ENCODE results near the gene PTPN23. TPM values are rescaled to one million over a fixed set of nuclear protein-coding genes. Genes with fewer than 3 reads are reported as not detected.

The PTPN23 gene
- total RNA-seq, 1 experiment from 2014 or later = 53.5 TPM

GRCh38 chr3:47407896-47408838 lies 27.3 kb downstream of the PTPN23 start (continued):
- TF ChIP-seq IRF1 (CRISPR knock-in tag; IDR thresholded peaks at IDR 0.05) (no peak), ELF4 (CRISPR knock-in tag; IDR thresholded peaks at IDR 0.05; ENCODE audit: low read depth) (no peak)
- TF ChIP-seq, protein P1, sequence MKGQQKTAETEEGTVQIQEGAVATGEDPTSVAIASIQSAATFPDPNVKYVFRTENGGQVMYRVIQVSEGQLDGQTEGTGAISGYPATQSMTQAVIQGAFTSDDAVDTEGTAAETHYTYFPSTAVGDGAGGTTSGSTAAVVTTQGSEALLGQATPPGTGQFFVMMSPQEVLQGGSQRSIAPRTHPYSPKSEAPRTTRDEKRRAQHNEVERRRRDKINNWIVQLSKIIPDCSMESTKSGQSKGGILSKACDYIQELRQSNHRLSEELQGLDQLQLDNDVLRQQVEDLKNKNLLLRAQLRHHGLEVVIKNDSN (CRISPR knock-in tag; IDR thresholded peaks at IDR 0.05) = no peak

DNA sequence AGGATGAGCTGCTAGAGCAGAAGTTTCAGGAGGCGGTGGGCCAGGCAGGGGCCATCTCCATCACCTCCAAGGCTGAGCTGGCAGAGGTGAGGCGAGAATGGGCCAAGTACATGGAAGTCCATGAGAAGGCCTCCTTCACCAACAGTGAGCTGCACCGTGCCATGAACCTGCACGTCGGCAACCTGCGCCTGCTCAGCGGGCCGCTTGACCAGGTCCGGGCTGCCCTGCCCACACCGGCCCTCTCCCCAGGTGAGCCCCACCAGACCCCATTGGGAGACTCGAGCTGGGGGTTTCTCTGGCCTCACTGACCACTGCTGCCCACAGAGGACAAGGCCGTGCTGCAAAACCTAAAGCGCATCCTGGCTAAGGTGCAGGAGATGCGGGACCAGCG lies 28.0 kb downstream of the PTPN23 start:
- ATAC-seq = no peak
- no peak for DNase-seq (ENCODE audit: low spot score)
- Mint-ChIP-seq H3K36me3 (peaks cover 26% of the 10 kb centered on the region), H3K27me3 (ENCODE audit: low read depth) (no peaks in the 10 kb centered on the region), H3K4me3 (no peak overlapping the region), H3K4me1 (no peaks in the 10 kb centered on the region), H3K27ac (no peak overlapping the region), H3K9me3 (no peaks in the 10 kb centered on the region)
- no peak for TF ChIP-seq ERG (CRISPR knock-in tag; IDR thresholded peaks at IDR 0.05)
- no peak for TF ChIP-seq ZBTB21 (CRISPR knock-in tag; IDR thresholded peaks at IDR 0.05; ENCODE audit: borderline replicate concordance)
- no peak for TF ChIP-seq ZNF317 (CRISPR knock-in tag; IDR thresholded peaks at IDR 0.05; ENCODE audit: borderline replicate concordance, low read depth)
- TF ChIP-seq ATF6 (CRISPR knock-in tag; IDR thresholded peaks at IDR 0.05) = no peak
- TF ChIP-seq, protein P2, sequence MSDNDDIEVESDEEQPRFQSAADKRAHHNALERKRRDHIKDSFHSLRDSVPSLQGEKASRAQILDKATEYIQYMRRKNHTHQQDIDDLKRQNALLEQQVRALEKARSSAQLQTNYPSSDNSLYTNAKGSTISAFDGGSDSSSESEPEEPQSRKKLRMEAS (CRISPR knock-in tag; IDR thresholded peaks at IDR 0.05) = no peak
- no peak for TF ChIP-seq ETV6 (CRISPR knock-in tag; IDR thresholded peaks at IDR 0.05)
- no peak for TF ChIP-seq HMGA2 (CRISPR knock-in tag; IDR thresholded peaks at IDR 0.05)
- no peak for TF ChIP-seq RELA (CRISPR knock-in tag; IDR thresholded peaks at IDR 0.05; ENCODE audit: borderline replicate concordance)
- no peak for TF ChIP-seq RORB (CRISPR knock-in tag; IDR thresholded peaks at IDR 0.05)
- no peak for TF ChIP-seq E2F1 (CRISPR knock-in tag; IDR thresholded peaks at IDR 0.05)
- TF ChIP-seq ATF2 (CRISPR knock-in tag; IDR thresholded peaks at IDR 0.05; ENCODE audit: borderline replicate concordance, low read depth) = no peak
- no peak for TF ChIP-seq ATF1 (CRISPR knock-in tag; IDR thresholded peaks at IDR 0.05)
- TF ChIP-seq CBFB (CRISPR knock-in tag; IDR thresholded peaks at IDR 0.05; ENCODE audit: low read depth) = no peak
- no peak for TF ChIP-seq CREB1 (CRISPR knock-in tag; IDR thresholded peaks at IDR 0.05)
- TF ChIP-seq FOXJ3 (CRISPR knock-in tag; IDR thresholded peaks at IDR 0.05; ENCODE audit: borderline replicate concordance) = no peak
- no peak for TF ChIP-seq NFATC4 (CRISPR knock-in tag; IDR thresholded peaks at IDR 0.05)
- no peak for TF ChIP-seq EMX1 (CRISPR knock-in tag; IDR thresholded peaks at IDR 0.05)
- no peak for TF ChIP-seq MXD4 (CRISPR knock-in tag; IDR thresholded peaks at IDR 0.05; ENCODE audit: borderline replicate concordance)
- no peak for TF ChIP-seq ZNF671 (CRISPR knock-in tag; IDR thresholded peaks at IDR 0.05)
- TF ChIP-seq NFE2L1 (CRISPR knock-in tag; IDR thresholded peaks at IDR 0.05) = no peak
- CTCF ChIA-PET = interaction anchor here (1.9 to 5.6 kb wide), 2 partner anchors 13 to 21 kb away, joined by 6 to 49 read pairs; no protein-coding TSS in a partner anchor
- POLR2A ChIA-PET = no interaction called here

Data from WTC11 (cell line).